HG03571 (cell line): ENCODE measurements around the gene NIM1K.
"Not testable (repeated sequence)": the region's sequence is repeated elsewhere in the genome, so short reads cannot be mapped to it uniquely, and the experiment has no call there.

Source experiments
- ATAC-seq: cut with Tn5 transposase; IDR thresholded peaks from one replicate; pipeline ENCODE4 v1.9.1; 2021; ENCODE audit not compliant: unreplicated experiment

Gene NIM1K

DNA sequence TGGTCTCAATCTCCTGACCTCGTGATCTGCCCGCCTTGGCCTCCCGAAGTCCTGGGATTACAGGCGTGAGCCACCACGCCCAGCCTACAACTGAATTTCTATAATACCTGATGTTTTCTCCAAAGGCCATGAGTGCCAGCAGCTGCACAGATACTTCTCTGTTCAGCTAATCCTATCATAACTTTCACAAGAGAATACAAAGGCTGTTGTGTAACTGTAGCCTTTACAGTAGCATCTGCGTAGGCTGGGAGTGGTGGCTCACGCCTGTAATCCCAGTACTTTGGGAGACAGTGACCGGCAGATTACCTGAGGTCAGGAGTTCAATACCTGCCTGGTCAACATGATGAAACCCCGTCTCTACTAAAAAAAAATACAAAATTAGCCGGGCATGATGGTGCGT is 8.9 kb upstream of the NIM1K start:
- not testable (repeated sequence) for ATAC-seq

DNA sequence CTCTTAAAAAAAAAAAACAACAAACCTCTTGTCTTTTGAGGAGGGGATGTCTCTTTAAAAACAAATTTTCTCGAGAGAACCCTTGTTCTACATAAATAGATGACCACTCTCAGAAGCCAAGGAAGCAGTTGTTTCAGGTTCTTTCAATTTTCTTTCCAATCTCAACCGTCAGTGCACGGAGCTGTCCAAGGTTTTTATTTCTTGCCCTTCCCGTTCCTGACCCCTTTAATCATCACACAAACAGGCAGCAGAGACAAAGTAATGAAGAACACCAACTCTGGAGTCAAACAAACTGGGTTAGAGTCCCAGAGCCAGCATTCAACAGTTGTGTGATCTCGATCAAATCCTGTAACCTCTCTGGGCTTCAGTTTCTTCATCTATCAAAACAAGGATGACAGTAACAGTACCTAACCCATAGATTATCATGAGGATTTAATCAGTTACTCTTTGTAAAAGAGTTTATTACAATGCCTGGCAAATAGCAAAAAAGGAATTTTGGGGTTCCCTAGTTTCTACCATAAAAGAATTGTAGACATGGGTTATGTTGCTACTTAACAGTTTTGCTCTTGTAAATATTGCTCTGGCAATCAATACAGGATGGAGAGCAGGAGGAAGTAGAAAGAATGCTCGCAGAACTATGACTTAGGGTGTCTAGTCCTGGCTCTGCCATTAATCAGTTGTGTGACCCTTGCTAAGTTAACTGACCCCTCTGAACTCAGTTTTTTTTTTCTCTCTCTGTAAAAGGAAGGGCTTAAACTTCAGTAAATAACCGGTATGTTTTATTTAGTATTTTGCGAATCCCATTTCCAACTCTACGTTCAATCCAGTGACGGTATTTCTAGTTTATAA is 1.0 kb upstream of the NIM1K start:
- ATAC-seq, result no peak

DNA sequence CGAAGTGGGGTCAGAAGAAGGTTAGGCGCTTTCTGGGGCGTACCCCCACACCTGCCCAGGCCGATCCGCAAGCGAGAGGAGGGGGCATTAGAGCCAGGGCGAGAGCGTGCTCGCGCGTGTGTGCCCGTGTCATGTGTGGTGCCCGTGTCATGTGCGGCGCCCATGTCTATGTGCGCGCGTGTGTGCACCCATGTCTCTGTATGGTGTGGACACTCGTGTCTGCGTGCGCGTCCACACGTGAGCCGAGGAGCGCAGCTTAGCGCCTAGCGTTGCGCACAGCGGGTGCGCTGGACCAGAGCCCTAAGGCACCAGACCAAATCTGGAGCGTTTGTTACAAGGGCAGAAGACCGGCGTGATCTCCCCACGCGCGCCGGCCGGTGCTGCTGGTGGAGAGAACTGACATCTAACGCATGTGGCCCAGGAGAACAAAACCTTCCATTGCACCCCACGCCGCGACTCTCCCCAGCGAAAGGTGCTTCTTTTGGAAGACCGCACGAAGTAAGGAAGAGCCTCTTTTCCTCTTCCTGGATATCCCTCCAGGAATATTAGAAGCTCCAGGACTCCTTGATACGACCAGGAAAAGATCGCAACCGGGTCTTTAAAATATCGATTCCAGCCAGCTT is 644 bp downstream of the NIM1K start:
- ATAC-seq, result peak; percentile 13

DNA sequence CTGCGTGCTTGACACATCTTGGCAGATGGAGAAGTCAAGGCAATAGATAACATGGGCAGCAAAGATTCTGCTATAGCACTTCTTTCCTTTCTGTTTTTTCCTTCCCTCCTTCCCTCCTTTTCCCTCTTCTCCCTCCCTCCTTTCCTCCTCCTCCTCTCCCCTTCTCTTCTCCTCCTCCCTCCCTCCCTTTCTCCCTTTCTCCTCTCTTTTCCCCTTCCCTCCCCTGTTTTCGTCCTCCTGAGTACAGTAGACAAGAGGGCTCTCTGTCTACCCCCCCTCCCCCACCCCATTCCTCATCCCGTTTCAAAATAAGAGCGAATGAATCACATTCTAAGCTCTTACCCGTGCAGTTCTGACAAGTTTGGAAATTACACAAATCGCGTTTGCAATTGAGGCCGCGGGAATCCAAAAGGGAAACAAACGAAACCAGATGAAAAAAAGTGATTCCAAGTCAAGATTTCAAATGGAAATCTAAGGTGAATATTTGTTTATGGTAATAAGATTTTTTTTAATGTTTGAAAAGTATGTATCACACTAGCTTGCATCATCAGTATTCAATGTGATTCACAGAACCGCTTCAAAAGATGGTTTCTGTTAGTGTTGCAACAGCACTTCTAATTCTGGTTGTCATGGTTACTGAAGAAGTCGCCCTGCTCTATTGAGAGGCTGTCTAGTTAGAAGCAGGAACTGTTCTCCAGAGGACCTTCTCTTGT is 1.3 kb downstream of the NIM1K start:
- no peak for ATAC-seq

DNA sequence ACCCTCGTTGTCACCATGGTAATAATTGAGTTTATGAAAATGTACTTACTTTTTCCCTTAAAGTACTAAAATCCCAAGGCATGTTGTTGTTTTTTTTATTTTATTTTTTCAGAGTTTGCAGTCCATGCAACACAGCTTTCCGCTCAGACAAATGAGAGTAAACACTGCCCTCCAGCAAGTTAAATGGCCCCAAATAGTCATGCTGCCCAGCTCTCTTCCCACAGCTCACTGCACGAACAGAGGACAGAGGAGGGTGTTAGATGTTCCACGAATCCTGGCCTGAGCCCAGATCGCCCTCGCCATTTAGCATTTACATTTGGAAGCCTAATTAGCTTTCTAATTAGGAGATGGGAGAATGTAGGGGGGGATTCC is 1.9 kb downstream of the NIM1K start:
- ATAC-seq, result no peak

DNA sequence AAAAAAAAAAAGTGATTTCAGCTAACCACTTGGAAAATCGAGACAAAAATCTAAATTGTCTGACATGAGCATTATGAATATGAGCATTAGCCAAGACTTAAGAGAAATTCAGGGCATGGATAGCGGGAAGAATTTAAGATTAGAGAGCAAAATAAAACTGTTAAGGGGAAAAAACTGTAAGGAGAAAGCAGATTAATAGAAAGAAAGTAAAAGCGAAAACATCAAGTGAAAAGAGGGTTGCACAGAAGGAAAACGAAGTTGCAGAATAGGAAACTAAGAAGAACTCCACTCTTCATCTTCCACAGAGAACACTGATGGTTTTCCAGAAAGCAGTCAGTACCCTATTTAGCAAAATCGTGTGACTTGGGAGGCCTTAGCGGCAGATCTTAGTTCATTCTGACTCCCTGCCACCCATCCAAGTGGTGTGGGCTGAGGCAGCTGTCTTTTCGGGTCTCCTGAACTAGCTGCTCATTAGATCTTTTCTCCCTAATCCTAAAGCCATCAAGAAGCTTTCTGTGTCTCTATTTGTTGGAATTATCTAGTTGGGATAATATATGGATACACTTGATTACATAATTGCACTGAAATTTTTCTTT is 3.7 kb downstream of the NIM1K start:
- ATAC-seq, result no peak

DNA sequence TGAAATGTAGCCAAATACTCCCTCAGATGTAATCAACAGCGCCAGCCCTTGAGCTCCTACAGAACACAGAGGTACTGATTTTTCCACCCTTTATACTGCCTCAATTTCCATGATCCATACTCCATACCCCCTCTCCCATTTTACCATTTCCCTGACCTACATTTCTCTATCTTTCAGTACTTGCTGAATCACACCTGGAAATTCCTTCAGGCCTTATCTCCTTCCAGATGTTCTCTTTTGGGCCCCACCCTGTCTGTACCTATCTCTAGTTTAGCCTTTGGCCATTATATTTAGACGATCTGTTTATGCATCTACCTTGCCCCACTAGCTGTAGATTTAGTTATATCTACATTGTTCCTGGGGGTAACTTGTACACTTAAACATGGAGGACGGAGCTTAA is 5.5 kb downstream of the NIM1K start:
- no peak for ATAC-seq

DNA sequence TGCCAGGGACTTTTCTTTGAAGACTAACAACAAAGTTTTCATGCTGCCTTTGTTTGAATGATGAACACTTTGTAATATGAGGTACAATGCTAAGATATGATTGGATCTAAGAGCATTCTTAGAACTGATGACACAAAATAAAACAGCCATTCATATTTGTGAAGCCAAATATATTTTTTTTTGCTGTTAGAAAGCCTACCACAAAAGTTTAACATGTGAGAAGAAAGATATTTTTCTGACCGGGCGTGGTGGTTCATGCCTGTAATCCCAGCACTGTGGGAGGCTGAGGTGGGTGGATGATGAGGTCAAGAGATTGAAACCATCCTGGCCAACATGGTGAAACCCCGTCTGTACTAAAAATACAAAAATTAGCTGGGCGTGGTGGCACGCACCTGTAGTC is 9.4 kb downstream of the NIM1K start:
- not testable (repeated sequence) for ATAC-seq

DNA sequence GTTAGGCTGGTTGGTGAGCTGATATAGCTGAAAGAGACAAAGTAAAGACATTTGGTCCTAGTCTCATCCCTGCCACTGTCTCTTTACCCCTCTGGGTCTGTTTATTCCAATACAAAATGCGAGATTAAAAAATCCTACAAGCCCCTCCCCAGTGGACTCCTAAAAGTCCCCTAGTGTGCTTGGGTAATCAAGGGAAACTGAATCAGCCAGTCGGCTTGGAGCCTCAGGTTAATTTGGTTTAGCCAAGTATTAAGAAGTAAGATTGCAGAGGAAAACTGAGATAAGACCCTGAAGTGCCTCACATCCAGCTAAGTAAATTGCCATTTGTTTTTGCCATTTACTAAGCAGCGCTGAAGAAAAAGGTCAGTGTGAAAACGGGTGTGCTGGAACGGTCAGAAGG is 10.4 kb downstream of the NIM1K start:
- ATAC-seq, result no peak

DNA sequence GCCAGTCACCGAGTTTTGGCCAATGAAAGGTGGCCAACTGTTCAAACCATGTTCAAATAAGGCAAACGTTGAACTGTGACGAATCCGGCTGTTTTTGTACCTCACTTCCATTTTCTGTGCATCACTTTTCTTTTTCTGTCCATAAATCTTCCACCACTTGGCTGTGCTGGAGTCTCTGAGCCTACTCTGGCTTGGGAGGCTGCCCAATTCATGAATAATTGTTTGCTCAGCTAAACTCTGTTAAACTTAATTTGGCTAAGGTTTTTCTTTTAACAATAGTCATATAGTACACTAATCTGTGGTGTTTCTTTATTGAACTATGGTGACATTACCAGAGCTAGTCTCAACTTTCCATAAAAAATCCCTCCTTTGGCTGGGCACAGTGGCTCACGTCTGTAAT is 11.3 kb downstream of the NIM1K start:
- ATAC-seq, result no peak

DNA sequence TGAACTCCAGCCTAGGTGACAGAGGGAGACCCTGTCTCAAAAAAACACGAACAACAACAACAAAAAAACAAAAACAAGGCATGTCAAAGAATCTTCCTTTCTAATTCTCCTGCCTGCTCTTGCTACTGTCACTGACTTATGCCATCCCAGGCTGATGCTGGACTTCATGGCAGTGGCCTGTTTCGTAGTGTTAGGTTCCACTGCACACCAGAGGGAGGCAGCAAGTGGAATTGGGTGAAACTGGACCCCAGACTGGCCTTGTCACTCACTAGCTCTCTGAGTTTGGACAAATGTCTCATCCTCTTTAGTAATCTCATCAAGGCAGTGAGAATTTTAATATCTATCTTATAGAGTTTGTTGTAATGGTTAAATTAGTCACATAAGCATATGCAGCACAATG is 12.9 kb downstream of the NIM1K start:
- no peak for ATAC-seq

DNA sequence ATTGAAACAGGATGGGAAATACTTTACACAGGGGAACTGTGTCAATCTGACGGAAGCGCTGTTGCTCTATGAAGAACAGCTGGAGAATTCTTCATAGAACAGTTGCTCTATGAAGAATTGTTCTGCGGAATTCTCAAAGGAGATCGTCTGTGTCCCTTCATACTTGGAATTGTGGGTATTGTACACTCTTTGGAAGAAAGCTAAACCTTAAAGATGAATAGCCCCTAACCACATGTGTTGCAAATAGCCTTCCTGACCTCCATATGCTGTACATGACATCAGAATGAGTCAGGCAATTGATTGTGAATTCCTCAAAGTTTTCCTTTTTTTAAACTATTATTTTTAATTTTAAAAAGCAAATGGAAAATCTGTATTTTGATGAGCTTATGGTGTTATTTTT is 15.6 kb downstream of the NIM1K start:
- no peak for ATAC-seq

DNA sequence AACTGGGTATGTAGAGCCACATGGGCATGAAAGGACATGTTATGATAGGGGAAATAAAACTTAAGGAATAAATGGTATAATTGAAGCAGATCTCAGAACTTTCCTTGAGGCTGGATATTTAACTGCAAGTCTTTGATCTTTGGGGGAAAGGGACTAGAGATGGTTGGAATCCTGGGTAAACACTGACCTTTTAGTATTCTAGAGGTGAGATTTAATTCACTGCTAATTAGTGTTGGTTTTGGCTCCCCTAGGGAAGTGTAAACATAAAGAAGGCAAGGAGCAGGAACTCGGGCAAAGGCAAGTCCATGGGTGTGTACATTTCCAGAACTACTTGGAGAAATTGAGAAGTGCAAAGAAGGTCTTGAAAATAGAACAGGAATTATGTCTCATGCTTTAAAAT is 16.6 kb downstream of the NIM1K start:
- ATAC-seq, result no peak

DNA sequence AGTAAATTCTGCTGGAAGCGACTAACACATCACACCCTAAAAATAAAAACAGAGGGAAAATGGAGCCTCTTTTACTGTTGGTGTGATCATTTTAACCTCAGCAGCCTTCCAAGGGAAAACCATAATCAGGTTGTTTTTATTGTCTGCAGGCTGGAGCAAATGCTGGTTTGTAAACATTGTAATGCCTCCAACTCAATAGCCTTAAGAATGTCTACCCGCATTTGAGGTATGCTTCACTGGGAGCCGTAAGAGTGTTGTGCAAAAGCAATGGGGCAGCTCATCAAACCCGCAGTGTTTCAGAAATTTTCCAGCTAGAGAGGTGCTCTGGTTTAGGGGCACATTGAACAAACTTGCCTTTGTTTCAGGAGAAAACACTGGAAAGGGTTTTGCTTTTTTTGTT is 17.0 kb downstream of the NIM1K start:
- no peak for ATAC-seq

DNA sequence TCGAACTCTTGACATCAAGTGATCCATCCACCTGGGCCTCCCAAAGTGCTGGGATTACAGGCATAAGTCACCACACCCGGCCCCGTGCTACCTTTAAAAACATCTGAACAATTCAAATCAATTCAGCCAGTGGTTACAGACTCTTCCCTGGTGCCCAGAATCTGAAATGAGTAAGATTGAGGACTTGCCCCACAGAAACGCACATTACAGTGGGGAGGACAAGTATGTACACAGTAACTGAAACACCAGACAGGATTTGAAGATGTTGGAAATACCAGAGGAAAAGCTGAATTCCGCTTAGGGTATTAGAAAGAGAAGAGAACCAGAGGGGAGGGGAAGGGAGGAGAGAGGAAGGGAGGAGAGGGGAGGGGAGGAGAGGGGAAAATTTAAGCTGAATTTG is 17.8 kb downstream of the NIM1K start:
- ATAC-seq, result no peak

DNA sequence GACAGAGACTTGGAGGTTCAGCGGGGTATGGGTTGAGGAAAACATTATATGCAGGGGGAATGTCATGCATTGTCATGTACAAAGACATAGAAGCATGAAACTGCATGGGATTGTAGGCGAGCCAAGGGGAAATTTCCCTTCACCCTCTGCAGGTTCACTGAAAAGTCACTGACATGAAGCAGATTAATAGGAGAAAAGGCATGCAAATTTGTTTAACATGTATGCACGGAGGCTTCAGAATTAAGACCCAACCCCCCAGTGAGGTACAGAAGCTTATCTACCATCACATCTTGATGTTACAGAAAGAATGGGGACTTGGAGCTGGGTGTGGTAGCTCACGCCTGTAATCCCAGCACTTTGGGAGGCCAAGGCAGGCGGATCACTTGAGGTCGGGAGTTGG is 18.5 kb downstream of the NIM1K start:
- no peak for ATAC-seq

DNA sequence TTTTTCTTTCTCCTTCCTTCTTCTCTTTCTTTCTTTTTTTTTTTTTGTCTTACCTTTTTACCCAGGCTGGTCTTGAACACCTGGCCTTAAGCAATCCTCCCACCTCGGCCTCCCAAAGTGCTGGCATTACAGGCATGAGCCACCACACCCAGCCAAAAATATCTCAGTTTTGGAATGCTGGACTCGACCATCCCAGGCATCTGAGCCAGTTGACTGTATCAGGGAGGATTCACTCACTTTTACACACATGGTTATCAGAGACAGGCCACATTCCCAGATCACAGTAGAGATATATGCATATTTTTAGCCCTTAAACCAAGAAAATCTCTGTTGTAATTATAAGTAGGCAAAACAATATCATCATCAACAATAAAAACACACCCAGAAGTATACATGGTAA is 21.9 kb downstream of the NIM1K start:
- no peak for ATAC-seq

DNA sequence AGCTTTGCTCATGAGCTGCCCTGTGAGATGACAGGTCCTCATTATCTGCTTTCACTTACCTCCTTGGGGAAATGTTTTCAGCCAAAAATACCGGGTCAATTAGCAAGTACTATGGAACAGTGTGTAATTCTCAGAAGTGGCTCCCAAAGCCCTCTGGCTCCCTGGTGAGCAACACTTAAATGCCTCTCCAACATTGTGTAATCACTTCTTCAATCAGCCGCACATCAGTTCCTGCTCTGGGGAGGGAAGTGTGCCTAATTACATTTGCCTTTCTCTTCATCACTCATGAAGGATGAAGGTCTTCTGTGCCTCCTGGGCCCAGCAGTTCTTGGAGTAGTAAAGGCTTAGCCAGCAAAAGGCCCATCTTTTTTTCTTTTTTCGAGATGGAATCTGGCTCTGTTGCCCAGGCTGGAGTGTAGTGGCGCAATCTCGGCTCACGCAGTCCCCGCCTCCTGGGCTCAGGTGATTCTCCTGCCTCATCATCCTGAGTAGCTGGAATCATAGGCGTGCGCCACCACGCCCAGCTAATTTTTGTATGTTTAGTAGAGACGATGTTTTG is 23.1 kb downstream of the NIM1K start:
- ATAC-seq, result no peak

DNA sequence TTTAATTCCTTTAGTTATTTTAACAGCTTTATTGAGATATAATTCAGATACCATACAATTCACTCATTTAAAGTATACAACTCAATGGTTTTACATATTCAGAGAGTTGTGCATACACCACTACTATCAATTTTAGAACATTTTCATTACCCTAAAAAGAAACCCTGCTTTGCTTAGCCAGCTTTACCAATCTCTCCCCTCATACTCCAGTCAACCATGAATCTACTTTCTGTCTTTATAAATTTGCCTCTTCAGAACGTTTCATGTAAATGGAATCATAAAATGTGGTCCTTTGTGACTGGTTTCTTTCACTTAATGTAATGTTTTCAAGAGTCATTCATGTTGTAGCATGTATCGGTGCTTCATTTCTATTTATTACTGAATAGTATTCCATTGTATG is 24.9 kb downstream of the NIM1K start:
- ATAC-seq, result no peak

DNA sequence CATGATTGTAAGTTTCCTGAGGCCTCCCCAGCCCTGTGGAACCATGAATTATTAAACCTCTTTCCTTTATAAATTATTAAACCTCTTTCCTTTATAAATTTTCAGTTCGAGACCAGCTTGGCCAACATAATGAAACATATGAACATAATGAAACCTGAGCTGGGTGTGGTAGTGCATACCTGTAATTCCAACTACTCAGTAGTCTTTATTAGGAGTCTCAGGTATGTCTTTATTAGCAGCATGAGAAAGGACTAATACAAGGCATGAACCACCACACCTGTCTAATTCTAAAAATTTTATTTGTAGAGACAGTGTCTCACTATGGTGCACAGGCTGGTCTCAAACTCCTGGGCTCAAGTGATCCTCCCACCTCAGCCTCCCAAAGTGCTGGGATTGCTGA is 27.1 kb downstream of the NIM1K start:
- no peak for ATAC-seq

DNA sequence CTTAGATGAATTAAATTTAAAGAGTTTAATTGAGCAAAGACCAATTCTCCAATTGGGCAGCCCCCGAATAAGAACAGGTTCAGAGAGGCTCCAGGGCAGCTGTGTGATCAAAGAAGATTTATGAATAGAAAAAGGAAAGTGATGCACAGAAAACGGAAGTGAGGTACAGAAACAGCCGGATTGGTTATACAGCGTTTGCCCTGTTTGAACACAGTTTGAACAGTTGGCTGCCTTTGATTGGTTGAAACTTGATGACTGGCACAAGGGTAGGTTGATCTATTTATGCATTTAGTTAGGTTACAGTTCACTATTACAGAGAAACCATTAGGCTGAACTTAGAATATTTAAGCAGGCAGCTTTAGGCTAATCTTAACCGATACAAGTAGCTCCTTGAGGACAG is 29.5 kb downstream of the NIM1K start:
- ATAC-seq, result no peak
